ENCODE results near the gene COG5. TPM values are rescaled to one million over a fixed set of nuclear protein-coding genes. Genes with fewer than 3 reads are reported as not detected.

COG5 gene
- total and polyA plus RNA-seq, 9 of the 15 experiments (the other 6 are each of a cell fraction or from before 2014, with no cell fraction given) = 15.3 to 75.1 (median 56.4) TPM

GRCh38 chr7:107309296-107309695, 254.4 kb downstream of the COG5 start (continued):
- TF ChIP-seq RUNX1 (IDR thresholded peaks at IDR 0.05; ENCODE audit: low read depth) = no peak
- TF ChIP-seq DPF2 (IDR thresholded peaks at IDR 0.05) = peak; percentile 87
- no peak for TF ChIP-seq MTA3 (IDR thresholded peaks at IDR 0.05; ENCODE audit: borderline replicate concordance)
- TF ChIP-seq TAL1 (IDR thresholded peaks at IDR 0.05) = peak; percentile 79
- no peak for TF ChIP-seq SMC3 (conservative IDR thresholded peaks at IDR 0.05; ENCODE audit: insufficient read depth, low read depth, low read length)
- peak; percentile 26; the same call in 1 of the 2 replicates for TF ChIP-seq PML (IDR thresholded peaks at IDR 0.05; ENCODE audit: low read length)
- TF ChIP-seq TBL1XR1 (IDR thresholded peaks at IDR 0.05; ENCODE audit: low read length in 2 of 2) = no peak
- TF ChIP-seq SMARCE1 (IDR thresholded peaks at IDR 0.05) = peak; percentile 27; the same call in 1 of the 2 replicates
- peak; percentile 22; the same call in 1 of the 2 replicates for TF ChIP-seq FOXM1 (IDR thresholded peaks at IDR 0.05; ENCODE audit: low read depth)
- TF ChIP-seq FOXM1 (CRISPR knock-in tag; IDR thresholded peaks at IDR 0.05; ENCODE audit: low read depth) = no peak
- no peak for TF ChIP-seq CUX1 (CRISPR knock-in tag; IDR thresholded peaks at IDR 0.05)
- TF ChIP-seq ZFPM2 (CRISPR knock-in tag; IDR thresholded peaks at IDR 0.05) = no peak
- TF ChIP-seq MYNN (IDR thresholded peaks at IDR 0.05) = no peak
- TF ChIP-seq MYNN (CRISPR knock-in tag; IDR thresholded peaks at IDR 0.05) = no peak
- TF ChIP-seq CHD2 (IDR thresholded peaks at IDR 0.05; ENCODE audit: low read depth, low read length) = no peak
- TF ChIP-seq TCF3 (CRISPR knock-in tag; IDR thresholded peaks at IDR 0.05) = peak; percentile 70
- TF ChIP-seq SFPQ (IDR thresholded peaks at IDR 0.05; ENCODE audit: low read depth, low read length) = no peak
- no peak for TF ChIP-seq HDAC1 (IDR thresholded peaks at IDR 0.05)
- TF ChIP-seq TCF7L2 (IDR thresholded peaks at IDR 0.05; ENCODE audit: low read depth, low read length) = no peak
- TF ChIP-seq ARID4B (CRISPR knock-in tag; IDR thresholded peaks at IDR 0.05) = no peak
